Mesothelial cell of epicardium (in vitro differentiated cells): Measurements from ENCODE around the gene KLF16. TPM values are rescaled to one million over a fixed set of nuclear protein-coding genes. Genes with fewer than 3 reads are reported as not detected.

Experiments used
- DNase-seq, 2 experiments: peaks; one replicate each; pipeline ENCODE4 v3.0.0; 2021; ENCODE audit warnings: low spot score in 2 of 2; ENCODE audit not compliant: unreplicated experiment in 2 of 2
- H3K27ac Mint-ChIP-seq: 2 replicates; pipeline ENCODE4 v1.8.0; 2021; ENCODE audit warnings: mixed read lengths
- H3K27me3 Mint-ChIP-seq: 2 replicates; pipeline ENCODE4 v1.8.0; 2021; ENCODE audit warnings: low read depth, mixed read lengths
- H3K36me3 Mint-ChIP-seq: 2 replicates; pipeline ENCODE4 v1.8.0; 2021; ENCODE audit warnings: mixed read lengths
- H3K4me1 Mint-ChIP-seq: 2 replicates; pipeline ENCODE4 v1.8.0; 2021; ENCODE audit warnings: mixed read lengths
- H3K4me3 Mint-ChIP-seq: 2 replicates; pipeline ENCODE4 v1.8.0; 2021; ENCODE audit warnings: mild to moderate bottlenecking, moderate library complexity, mixed read lengths
- H3K9me3 Mint-ChIP-seq: 2 replicates; pipeline ENCODE4 v1.8.0; 2021; ENCODE audit warnings: mixed read lengths
- CTCF ChIP-seq: fragments of 200-600 bp; sonication (generic); IDR thresholded peaks from one replicate; pipeline ENCODE4 v1.5.0; 2021; ENCODE audit warnings: antibody characterized with exemption; ENCODE audit not compliant: unreplicated experiment
- microRNA-seq: library from miRNA; unstranded; fragments of <30 nt; microRNA quantifications from one replicate; pipeline ENCODE4 v1.2.0, GENCODE V29; 2021; ENCODE audit warnings: inconsistent platforms, mixed read lengths
- total RNA-seq: library from RNA; stranded (reverse); gene quantifications from 3 replicates; pipeline ENCODE4 v1.2.1, GENCODE V29; 2021

KLF16 gene
- total RNA-seq, 1 donor from 2014 or later, result 23.5 TPM

GRCh38 chr19:1805401-1806183 lies 57.8 kb downstream of the KLF16 start:
- Mint-ChIP-seq H3K27me3 (no peaks in the 10 kb centered on the region), H3K4me3 (no peak overlapping the region)

DNA sequence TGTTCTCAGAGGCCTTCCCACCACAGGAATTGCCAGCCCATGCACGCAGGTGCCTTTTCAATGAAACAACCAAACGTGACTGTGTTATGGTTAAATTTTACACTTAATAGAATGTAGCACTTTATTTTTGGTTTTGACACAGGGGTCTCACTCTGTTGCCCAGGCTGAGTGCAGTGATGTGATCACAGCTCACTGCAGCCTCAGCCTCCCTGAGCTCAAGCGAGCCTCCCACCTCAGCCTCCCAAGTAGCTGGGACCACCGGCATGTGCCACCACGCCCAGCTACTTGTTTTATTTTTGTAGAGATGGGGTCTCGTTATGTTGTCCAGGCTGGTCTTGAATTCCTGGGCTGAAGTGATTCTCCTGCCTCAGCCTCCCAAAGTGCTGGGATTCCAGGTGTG lies 58.5 kb downstream of the KLF16 start:
- Mint-ChIP-seq H3K9me3 (no peaks in the 10 kb centered on the region), H3K4me1 (no peaks in the 10 kb centered on the region), H3K36me3 (peaks cover 3% of the 10 kb centered on the region), H3K27ac (no peak overlapping the region), H3K4me3 (no peak overlapping the region), H3K27me3 (peaks cover 4% of the 10 kb centered on the region)
- DNase-seq, result no peak
- TF ChIP-seq CTCF, result no peak

More at GRCh38 chr19:1805401-1806183, 57.8 kb downstream of the KLF16 start:
- H3K9me3 Mint-ChIP-seq, result no peaks in the 10 kb centered on the region
- H3K36me3 Mint-ChIP-seq, result no peaks in the 10 kb centered on the region
- no peak for DNase-seq
- no peak overlapping the region for H3K27ac Mint-ChIP-seq
- H3K4me1 Mint-ChIP-seq, result no peaks in the 10 kb centered on the region
- no peak for TF ChIP-seq CTCF

Small RNA genes within 50 kb of the gene (microRNA-seq; reads per million reads assigned to microRNA genes)
- 3.5 reads per million, percentile 9 among the genes with 10 or more reads in this experiment for gene MIR1909

Other genes with a start within 250 kb of the KLF16 start
- 227 to 248 TPM (median 239 TPM) in 3 replicates for gene TCF3, start 211.0 kb downstream of the KLF16 start, total RNA-seq
- not detected in 3 replicates for gene ONECUT3, start 110.1 kb downstream of the KLF16 start, total RNA-seq
- 2.2 to 2.4 TPM (median 2.3 TPM) in 3 replicates for gene ATP8B3, start 51.3 kb downstream of the KLF16 start, total RNA-seq
- gene REXO1, start 15.1 kb downstream of the KLF16 start, total RNA-seq, result 41.6 to 46.6 TPM (median 44.3 TPM) in 3 replicates
- 59.4 to 67.2 TPM (median 62.0 TPM) in 3 replicates for gene ABHD17A, start 21.9 kb upstream of the KLF16 start, total RNA-seq
- 14.2 to 17.2 TPM (median 15.5 TPM) in 3 replicates for gene ADAT3, start 41.8 kb upstream of the KLF16 start, total RNA-seq
- 93.5 to 97.7 TPM (median 93.5 TPM) in 3 replicates for gene SCAMP4, start 41.8 kb upstream of the KLF16 start, total RNA-seq
- 79.1 to 84.0 TPM (median 81.8 TPM) in 3 replicates for gene CSNK1G2, start 77.6 kb upstream of the KLF16 start, total RNA-seq
- 112 to 118 TPM (median 114 TPM) in 3 replicates for gene BTBD2, start 152.1 kb upstream of the KLF16 start, total RNA-seq
- 92.6 to 97.1 TPM (median 95.9 TPM) in 3 replicates for gene MKNK2, start 187.7 kb upstream of the KLF16 start, total RNA-seq
- 33.0 to 34.7 TPM (median 34.1 TPM) in 3 replicates for gene MOB3A, start 232.7 kb upstream of the KLF16 start, total RNA-seq
- gene IZUMO4, start 233.3 kb upstream of the KLF16 start, total RNA-seq, result 11.0 to 14.4 TPM (median 13.8 TPM) in 3 replicates